Hepatocyte (in vitro differentiated cells): ENCODE measurements around the gene RSAD1. TPM values are rescaled to one million over a fixed set of nuclear protein-coding genes. Genes with fewer than 3 reads are reported as not detected.
A peak's percentile ranks its signal among the peaks of the same experiment; 100 is the strongest.

Experiments
- DNase-seq: peaks from one replicate; pipeline ENCODE4 v3.0.0-alpha.2; 2016; ENCODE audit warnings: low spot score
- H2AFZ ChIP-seq: fragments of 200-600 bp; sonication (generic); 2 replicates; pipeline ENCODE4 v1.6.0; 2016; ENCODE audit warnings: antibody characterized with exemption, mild to moderate bottlenecking
- H3K27ac ChIP-seq: fragments of 200-600 bp; sonication (generic); 2 replicates; pipeline ENCODE4 v1.5.1; 2016; ENCODE audit warnings: mild to moderate bottlenecking
- H3K27me3 ChIP-seq: fragments of 200-600 bp; sonication (generic); 2 replicates; pipeline ENCODE4 v1.6.1; 2016
- H3K36me3 ChIP-seq: fragments of 200-600 bp; sonication (generic); replicated peaks from 2 replicates; pipeline ENCODE4 v1.5.1; 2016; ENCODE audit warnings: low read depth; ENCODE audit not compliant: insufficient read depth
- H3K4me1 ChIP-seq: fragments of 200-600 bp; sonication (generic); 2 replicates; pipeline ENCODE4 v1.5.1; 2016; ENCODE audit warnings: mild to moderate bottlenecking, moderate library complexity; ENCODE audit not compliant: insufficient read depth
- H3K4me2 ChIP-seq: fragments of 200-600 bp; sonication (generic); 2 replicates; pipeline ENCODE4 v1.6.0; 2016
- H3K4me3 ChIP-seq: fragments of 200-600 bp; sonication (generic); 2 replicates; pipeline ENCODE4 v1.5.1; 2016; ENCODE audit warnings: mild to moderate bottlenecking
- H3K79me2 ChIP-seq: fragments of 200-600 bp; sonication (generic); 2 replicates; pipeline ENCODE4 v1.6.0; 2017; ENCODE audit warnings: mild to moderate bottlenecking
- H3K9me2 ChIP-seq: fragments of 200-600 bp; sonication (generic); replicated peaks from 2 replicates; pipeline ENCODE4 v1.6.0; 2017; ENCODE audit warnings: mild to moderate bottlenecking; ENCODE audit not compliant: insufficient read depth
- H3K9me3 ChIP-seq: fragments of 200-600 bp; sonication (generic); 2 replicates; pipeline ENCODE4 v1.5.1; 2016; ENCODE audit warnings: low read depth, mild to moderate bottlenecking
- H4K20me1 ChIP-seq: fragments of 200-600 bp; sonication (generic); 2 replicates; pipeline ENCODE4 v1.6.0; 2016; ENCODE audit warnings: mild to moderate bottlenecking; ENCODE audit not compliant: insufficient read depth, poor library complexity, severe bottlenecking
- EZH2 ChIP-seq: fragments of 200-600 bp; sonication (generic); IDR thresholded peaks from 2 replicates; pipeline ENCODE4 v1.6.1; 2016; ENCODE audit warnings: antibody characterized with exemption, mild to moderate bottlenecking, borderline replicate concordance
- EZH2phosphoT487 ChIP-seq: fragments of 200-600 bp; sonication (generic); IDR thresholded peaks from one replicate; pipeline ENCODE4 v1.6.1; 2018; ENCODE audit warnings: antibody characterized with exemption, mild to moderate bottlenecking, low read depth, moderate library complexity; ENCODE audit not compliant: unreplicated experiment, severe bottlenecking
- WGBS: methylation state at CpG from one replicate; pipeline ENCODE4 v1.1.6; 2016; ENCODE audit warnings: low lambda C conversion rate; ENCODE audit errors: missing lambda C conversion rate; 5-methylcytosine and 5-hydroxymethylcytosine counted together
- polyA plus RNA-seq: library from polyadenylated mRNA; unstranded; fragments of >200 nt; fragmentation: Nextera tagmentation; extraction: Ambion mirVana; gene quantifications from 2 replicates; pipeline ENCODE4 v1.2.1, GENCODE V29; 2016
- total RNA-seq: library from RNA; depleted of rRNA; stranded (reverse); fragments of >200 nt; gene quantifications from 2 replicates; pipeline ENCODE4 v1.2.3, GENCODE V29; 2014
- TF ChIP-seq, protein P1 (sequence below): fragments of 200-600 bp; sonication (generic); IDR thresholded peaks from 2 replicates; pipeline ENCODE4 v1.5.1; 2016; ENCODE audit warnings: antibody characterized with exemption, mild to moderate bottlenecking; ENCODE audit not compliant: poor library complexity

Gene RSAD1
- total and polyA plus RNA-seq, 2 experiments from 2014 or later = 28.6 to 44.2 TPM

GRCh38 chr17:50481648-50482047 lies 3.0 kb downstream of the RSAD1 start:
- Histone ChIP-seq H3K27me3 (no peaks in the 10 kb centered on the region), H3K4me1 (peaks cover 15% of the 10 kb centered on the region), H4K20me1 (no peaks in the 10 kb centered on the region), H3K4me3 (no peak overlapping the region), H2AFZ (no peak overlapping the region), H3K27ac (no peak overlapping the region), H3K79me2 (peaks cover 15% of the 10 kb centered on the region), H3K36me3 (no peaks in the 10 kb centered on the region), H3K4me2 (no peak overlapping the region), H3K9me2 (no peaks in the 10 kb centered on the region), H3K9me3 (no peaks in the 10 kb centered on the region)
- TF ChIP-seq EZH2phosphoT487 (no peak), EZH2 (no peak)
- TF ChIP-seq, protein P1, sequence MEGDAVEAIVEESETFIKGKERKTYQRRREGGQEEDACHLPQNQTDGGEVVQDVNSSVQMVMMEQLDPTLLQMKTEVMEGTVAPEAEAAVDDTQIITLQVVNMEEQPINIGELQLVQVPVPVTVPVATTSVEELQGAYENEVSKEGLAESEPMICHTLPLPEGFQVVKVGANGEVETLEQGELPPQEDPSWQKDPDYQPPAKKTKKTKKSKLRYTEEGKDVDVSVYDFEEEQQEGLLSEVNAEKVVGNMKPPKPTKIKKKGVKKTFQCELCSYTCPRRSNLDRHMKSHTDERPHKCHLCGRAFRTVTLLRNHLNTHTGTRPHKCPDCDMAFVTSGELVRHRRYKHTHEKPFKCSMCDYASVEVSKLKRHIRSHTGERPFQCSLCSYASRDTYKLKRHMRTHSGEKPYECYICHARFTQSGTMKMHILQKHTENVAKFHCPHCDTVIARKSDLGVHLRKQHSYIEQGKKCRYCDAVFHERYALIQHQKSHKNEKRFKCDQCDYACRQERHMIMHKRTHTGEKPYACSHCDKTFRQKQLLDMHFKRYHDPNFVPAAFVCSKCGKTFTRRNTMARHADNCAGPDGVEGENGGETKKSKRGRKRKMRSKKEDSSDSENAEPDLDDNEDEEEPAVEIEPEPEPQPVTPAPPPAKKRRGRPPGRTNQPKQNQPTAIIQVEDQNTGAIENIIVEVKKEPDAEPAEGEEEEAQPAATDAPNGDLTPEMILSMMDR = no peak
- 93% methylated on average over 4 of the region's 4 CpGs for WGBS
- no peak for DNase-seq

- Histone ChIP-seq H3K27me3 (no peaks in the 10 kb centered on the region), H4K20me1 (no peaks in the 10 kb centered on the region), H3K4me2 (no peak overlapping the region), H3K9me3 (no peaks in the 10 kb centered on the region), H3K9me2 (no peaks in the 10 kb centered on the region), H2AFZ (no peak overlapping the region), H3K4me3 (no peak overlapping the region), H3K79me2 (peaks cover 15% of the 10 kb centered on the region), H3K27ac (no peak overlapping the region), H3K4me1 (peaks cover 15% of the 10 kb centered on the region), H3K36me3 (no peaks in the 10 kb centered on the region)
- no peak for DNase-seq
- 97% methylated on average over 23 of the region's 23 CpGs for WGBS
- TF ChIP-seq EZH2 (no peak), EZH2phosphoT487 (no peak)
- TF ChIP-seq, protein P1 = no peak
Observed at GRCh38 chr17:50482110-50482509, 3.5 kb downstream of the RSAD1 start.

DNA sequence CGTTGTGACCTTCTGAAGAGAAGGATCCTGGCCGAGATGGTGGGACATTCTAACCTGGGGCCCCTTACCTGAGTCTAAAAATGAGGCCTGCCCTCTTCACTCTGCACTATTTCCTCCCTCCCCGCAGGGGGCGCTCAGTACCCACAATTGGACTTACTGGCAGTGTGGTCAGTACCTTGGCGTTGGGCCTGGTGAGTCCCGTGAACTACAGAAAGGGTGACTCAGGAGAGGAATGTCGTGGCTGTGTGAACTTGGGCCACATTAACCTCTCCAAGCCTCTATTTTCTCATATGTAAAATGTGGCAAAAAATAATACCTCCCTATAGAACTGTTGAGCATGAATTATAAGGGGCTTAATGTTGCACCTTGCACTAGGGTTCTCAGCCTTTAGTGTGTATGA lies 3.9 kb downstream of the RSAD1 start:
- Histone ChIP-seq H3K79me2 (peaks cover 15% of the 10 kb centered on the region), H3K27ac (peak overlapping the region; percentile 17), H3K27me3 (no peaks in the 10 kb centered on the region), H2AFZ (no peak overlapping the region), H3K4me1 (peaks cover 15% of the 10 kb centered on the region), H3K9me2 (no peaks in the 10 kb centered on the region), H3K4me2 (no peak overlapping the region), H3K9me3 (no peaks in the 10 kb centered on the region), H3K36me3 (no peaks in the 10 kb centered on the region), H3K4me3 (no peak overlapping the region), H4K20me1 (no peaks in the 10 kb centered on the region)
- DNase-seq = peak; percentile 94
- 11% methylated on average over 7 of the region's 7 CpGs for WGBS
- no peak for TF ChIP-seq EZH2
- TF ChIP-seq, protein P1 = peak; percentile 95

DNA sequence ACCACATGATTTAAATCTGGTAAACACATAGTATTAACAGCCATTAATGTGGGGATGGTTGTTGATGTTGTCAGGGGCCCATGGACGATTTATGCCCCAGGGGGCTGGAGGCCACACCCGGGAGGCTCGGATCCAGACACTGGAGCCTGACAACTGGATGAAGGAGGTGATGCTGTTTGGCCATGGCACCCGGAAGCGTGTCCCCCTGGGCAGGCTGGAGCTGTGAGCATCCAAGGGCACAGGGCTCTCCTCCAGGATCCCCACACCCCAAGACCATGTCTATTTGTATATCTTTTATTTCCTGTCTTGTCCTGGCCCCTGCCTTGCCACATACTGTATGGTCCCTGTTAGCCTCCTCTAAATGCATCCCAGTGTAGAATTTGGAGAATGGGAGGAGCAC lies 4.6 kb downstream of the RSAD1 start:
- Histone ChIP-seq H3K9me3 (no peaks in the 10 kb centered on the region), H3K79me2 (peaks cover 15% of the 10 kb centered on the region), H3K9me2 (no peaks in the 10 kb centered on the region), H3K27ac (no peak overlapping the region), H4K20me1 (no peaks in the 10 kb centered on the region), H3K4me2 (no peak overlapping the region), H3K36me3 (no peaks in the 10 kb centered on the region), H3K4me3 (no peak overlapping the region), H3K4me1 (peaks cover 11% of the 10 kb centered on the region), H2AFZ (no peak overlapping the region), H3K27me3 (no peaks in the 10 kb centered on the region)
- TF ChIP-seq EZH2phosphoT487 (no peak), EZH2 (no peak)
- DNase-seq = no peak
- WGBS = 89% methylated on average over 5 of the region's 5 CpGs
